Fibroblast of skin of left biceps (primary cell): ENCODE results near the gene IFT25.
A peak's percentile ranks its signal among the peaks of the same experiment; 100 is the strongest.
"Not testable (repeated sequence)": the region's sequence is repeated elsewhere in the genome, so short reads cannot be mapped to it uniquely, and the experiment has no call there.

Experiments used
- DNase-seq, 2 experiments: peaks; one replicate each; pipeline ENCODE4 v3.0.0-alpha.2; 2013; ENCODE audit warnings: low read depth in 2 of 2

Gene IFT25

GRCh38 chr1:53945433-53946251 is at the start of gene IFT25:
Gene IFT25 (minus strand): TSS chr1:53945699. CDS start chr1:53940082, 5,617 bp downstream.
- peak; percentile 91 to 93 for DNase-seq

GRCh38 chr1:53994516-53994915 is 49.0 kb upstream of the IFT25 start:
- not testable (repeated sequence) for DNase-seq

DNA sequence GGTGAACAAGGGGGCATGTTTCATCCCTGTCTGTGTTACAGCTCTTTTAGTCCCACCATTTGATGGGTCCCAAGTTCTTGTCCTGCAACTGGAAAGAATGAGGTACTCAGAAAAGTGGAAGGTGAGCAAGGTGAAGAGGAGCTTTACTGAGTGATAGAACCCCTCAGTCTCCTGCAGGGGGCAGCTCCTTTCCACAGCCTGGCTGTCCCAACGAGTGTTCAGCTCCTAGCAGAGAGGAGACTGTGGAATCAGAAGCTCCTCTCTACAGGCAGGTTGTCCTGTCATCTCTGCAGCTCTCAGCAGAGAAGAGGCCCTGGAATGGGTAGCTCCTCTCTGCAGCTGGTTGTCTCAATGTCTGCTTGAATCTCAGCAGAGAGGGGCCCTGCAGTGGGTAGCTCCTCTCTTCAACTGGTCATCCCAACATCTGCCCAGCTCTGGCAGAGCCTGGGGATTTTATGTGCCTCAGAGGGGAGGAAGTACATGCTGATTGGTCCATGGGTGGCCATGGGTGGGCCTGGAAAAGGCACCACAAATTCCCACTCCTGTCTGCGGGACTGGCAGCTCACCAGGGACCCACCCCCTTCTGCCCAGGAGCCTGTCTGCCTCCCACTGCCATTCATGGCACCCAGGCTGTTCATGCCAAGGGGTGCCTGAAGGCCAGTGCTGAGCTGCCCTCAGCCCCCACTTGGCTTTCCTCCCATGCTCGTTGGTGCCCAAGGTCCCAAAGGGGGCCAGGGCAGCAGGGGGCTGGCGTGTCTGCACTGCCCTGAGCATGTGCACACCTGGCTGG is 46.8 kb upstream of the IFT25 start:
- no peak for DNase-seq

DNA sequence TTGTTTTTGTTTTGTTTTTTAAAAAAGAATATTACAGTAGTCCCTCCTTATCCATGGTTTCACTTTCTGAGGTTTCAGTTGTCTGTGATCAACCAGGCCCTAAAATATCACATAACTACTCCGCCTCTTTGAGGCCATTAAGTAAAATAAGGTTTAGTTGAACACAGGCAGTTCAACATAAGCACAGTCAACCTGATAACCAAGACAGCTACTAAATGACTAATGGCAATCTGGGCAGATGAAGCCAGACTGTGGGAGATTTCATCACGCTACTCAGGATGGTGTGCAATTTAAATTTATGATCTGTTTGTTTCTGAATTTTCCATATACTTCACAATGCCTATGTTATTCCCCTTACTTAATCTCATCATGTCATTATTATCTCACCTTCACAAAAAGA is 42.4 kb upstream of the IFT25 start:
- no peak for DNase-seq

DNA sequence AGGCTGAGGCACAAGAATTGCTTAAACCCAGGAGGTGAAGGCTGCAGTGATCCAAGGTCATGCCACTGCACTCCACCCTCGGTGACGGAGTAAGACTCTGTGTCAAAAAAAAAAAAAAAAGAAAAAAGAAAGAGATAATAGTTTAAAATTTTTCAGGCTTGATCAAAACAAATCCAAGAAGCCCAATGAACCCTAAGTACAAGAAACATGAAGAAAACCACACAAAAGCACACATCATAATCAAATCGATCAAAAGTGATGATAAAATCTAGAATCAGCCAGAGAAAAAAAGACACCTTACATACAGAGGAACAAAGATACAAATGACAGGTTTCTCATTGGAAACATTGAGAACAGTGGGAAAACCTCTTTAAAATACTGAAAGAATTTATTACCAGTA is 41.0 kb upstream of the IFT25 start:
- no peak for DNase-seq

DNA sequence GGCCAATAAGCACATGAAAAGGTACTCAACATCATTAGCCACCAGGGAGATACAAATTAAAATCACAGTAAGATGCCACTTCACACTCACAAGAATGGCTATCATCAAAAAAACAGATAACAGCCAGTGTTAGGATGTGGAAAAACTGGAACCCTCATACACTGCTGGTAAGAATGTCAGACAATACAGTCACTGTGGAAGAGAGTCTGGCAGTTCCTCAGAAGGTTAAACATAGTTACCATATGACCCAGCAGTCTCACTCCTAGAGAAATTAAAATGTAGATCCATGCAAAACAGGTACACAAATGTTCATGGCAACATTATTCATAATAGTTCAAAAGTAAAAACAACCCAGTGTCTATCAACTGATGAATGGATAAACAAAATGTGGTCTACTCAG is 39.2 kb upstream of the IFT25 start:
- no peak for DNase-seq

DNA sequence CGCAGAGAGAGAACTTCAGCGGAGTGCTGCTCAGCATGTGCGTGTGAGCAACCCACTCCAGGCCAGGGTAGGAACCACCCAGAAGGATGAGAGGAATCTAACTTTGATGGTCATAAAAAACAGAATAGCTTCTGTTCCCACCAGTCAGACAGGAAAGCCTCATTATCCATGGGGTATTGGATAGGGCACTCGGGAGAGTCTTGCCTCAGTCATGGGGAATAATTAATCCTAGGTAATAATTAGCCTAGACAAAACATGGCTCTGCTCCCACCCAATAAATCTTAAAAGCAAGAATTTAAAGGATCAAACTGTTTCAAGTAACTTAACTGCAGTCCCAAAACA is 37.2 kb upstream of the IFT25 start:
- DNase-seq: no peak

DNA sequence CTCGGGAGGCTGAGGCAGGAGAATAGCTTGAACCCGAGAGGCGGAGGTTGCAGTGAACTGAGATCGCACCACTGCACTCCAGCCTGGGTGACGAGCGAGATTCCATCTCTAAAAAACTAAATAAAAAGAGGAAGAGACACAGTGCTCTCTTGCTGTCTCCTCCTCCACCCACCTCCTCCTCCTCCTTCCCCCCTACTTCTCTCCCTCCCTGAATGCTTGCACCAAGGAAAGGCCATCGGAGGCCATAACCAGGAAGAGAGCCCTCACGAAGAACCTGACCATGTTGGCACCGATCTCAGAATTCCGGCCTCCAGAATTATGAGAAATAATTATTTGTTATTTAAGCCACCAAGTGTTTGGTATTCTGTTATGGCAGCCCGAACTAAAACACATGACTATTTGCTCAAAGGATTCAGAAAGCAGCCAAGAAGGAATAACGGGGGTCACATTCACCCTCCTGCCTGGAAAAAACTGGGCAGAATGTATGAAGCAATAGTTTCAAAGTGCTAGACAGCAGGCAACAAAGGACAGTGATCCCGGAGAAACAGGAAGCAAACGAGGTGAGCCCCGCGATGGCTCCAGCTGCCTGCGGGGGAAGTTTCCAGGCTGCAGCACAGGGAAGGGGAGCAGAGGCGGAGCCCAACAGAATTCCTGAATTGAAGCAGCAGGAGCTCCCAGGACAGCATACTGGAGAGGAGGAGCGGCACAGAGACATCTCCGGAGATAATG is 36.7 kb upstream of the IFT25 start:
- DNase-seq: peak; percentile 8 to 13

- no peak for DNase-seq
Observed at GRCh38 chr1:53981220-53981619, 35.7 kb upstream of the IFT25 start.

DNA sequence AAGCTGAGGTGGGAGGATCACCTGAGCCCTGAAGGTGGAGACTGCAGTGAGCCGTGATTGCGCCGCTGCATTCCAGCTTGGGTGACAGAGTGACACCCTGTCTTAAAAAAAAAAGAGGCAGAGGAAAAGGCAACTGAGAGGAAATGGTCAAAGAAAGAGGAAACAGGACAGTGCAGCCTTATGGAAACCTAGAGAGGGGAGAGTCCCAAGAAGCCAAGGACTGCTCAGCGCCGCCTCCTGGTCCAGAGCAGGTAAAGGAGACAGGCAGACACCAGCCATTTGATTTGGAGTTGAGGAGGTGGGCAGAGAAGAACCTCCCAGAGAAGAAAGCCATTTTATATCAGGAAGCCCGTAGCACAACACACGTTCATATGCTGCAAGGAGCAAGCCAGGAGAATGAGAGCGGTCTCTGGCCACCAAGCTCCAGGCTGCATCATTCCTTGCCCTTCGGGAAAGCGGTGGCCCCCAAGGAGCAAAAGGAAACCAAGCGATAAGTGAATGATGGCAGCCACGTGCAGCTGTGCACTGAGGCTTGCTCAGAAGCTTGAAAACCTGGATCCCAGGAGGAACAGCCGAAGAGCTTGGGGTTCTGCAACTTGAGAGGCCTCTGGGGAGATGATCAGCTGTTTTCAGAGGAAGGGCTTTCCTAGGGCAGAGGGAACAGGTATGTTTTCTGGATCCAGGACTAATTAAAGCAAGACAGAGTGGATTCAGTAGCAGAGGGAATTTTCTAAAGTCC is 34.4 kb upstream of the IFT25 start:
- no peak for DNase-seq

DNA sequence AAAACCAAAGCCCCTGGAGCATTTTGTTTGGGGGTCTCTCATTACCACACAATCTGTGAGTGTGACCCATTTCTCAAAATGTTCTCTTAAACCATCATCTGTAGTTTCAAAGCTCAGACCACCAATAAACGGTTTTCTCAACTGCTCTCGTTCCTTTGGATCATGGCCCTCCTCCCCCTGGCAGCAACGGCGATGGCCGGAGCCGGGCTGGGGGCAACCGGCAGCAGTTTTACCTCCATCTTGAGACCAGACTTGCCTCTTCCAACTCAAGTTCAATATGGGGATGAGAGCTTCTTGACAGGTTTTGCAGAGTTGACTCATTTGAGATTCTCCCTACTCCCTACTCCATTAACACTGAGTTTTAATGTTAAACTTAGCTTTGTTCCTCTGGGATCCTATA is 30.4 kb upstream of the IFT25 start:
- no peak for DNase-seq

- no peak for DNase-seq
Observed at GRCh38 chr1:53971718-53972117, 26.2 kb upstream of the IFT25 start.

DNA sequence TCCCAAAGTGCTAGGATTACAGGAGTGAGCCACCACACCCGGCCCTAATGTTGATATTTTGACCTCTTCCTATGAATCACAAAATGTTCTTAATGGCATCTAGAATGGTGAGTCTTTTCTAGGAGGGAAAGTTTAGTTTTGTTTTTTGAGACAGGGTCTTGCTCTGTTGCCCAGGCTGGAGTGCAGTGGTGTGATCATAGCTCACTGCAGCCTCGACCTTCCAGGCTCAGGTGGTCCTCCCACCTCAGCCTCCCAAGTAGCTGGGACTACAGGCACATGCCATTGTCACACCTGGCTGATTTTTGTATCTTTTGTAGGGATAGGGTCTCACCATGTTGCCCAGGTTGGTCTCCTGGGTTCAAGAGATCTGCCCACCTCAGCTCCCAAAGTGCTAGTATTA is 23.8 kb upstream of the IFT25 start:
- not testable (repeated sequence) for DNase-seq

DNA sequence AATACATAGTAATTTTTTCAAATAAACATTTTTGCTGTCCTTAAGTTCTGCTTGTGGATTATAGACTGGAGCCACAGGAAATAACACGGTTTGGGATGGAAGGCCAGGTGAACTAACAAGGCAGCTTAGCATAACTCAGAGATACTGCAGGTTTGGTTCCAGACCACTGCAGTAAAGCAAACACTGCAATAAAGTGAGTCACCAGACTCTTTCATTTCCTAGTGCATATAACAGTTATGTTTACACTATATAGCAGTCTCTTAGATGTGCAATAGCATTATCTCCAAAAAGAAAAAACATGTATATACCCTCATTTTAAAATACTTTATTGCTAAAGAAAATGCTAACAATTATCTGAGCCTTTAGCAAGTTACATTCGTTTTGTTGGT is 22.6 kb upstream of the IFT25 start:
- DNase-seq: no peak

- no peak for DNase-seq
Observed at GRCh38 chr1:53967409-53968124, 22.1 kb upstream of the IFT25 start.

DNA sequence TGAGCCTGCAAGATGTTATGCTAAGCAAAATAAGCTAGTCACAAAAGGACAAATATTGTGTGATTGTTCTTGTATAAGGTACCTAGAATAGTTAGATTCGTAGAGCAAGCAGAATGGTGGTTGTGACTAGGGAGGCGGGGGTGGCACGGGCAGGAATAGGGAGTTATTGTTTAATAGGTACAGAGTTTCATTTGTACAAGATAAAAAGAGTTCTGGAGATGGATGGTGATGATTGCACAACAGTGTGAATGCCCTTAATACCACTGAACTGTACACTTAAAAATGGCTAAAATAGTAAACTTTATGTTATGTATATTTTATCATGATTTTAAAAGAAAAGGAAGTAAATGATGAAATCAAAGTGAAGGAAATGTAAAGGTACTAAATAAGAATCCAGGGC is 21.3 kb upstream of the IFT25 start:
- DNase-seq: no peak

GRCh38 chr1:53964109-53964508 is 18.6 kb upstream of the IFT25 start:
- DNase-seq: no peak

DNA sequence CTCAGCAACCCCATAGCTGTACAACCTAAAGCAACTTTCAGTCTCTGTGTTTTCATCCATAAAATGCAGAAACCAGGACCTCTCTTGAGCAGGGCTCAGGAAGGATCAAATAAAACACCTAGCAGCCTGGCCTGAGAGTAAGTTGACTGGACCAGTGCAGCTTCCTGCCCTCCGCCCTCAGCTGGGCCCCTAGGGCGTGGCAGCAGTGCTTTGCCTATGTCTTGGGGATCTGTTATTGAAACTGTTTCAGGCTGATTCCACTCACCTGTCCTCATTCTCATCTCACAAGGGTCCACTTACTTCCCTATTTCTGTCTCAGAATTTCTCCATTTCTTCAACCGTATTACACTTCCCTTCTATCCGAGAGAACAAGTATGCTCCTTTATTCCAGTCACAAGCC is 18.0 kb upstream of the IFT25 start:
- DNase-seq: no peak

DNA sequence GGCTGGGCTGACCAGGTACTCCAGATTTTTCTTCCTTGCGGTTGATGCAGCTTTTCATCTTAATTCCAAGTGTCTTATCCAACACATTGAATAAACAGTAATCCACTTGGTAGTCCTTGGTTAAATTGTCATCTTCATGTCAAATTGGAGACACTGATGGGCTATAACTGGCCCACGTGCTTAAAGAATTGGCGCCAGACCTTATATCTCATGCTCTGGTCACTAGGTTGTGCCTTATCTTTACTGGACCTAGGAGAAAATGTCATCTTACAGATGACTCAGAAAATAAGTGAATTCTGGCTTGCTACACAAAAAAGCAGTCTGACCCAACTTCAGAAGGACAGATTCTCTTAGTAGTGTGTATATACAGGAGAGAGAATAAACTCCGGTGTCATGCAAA is 16.9 kb upstream of the IFT25 start:
- no peak for DNase-seq

DNA sequence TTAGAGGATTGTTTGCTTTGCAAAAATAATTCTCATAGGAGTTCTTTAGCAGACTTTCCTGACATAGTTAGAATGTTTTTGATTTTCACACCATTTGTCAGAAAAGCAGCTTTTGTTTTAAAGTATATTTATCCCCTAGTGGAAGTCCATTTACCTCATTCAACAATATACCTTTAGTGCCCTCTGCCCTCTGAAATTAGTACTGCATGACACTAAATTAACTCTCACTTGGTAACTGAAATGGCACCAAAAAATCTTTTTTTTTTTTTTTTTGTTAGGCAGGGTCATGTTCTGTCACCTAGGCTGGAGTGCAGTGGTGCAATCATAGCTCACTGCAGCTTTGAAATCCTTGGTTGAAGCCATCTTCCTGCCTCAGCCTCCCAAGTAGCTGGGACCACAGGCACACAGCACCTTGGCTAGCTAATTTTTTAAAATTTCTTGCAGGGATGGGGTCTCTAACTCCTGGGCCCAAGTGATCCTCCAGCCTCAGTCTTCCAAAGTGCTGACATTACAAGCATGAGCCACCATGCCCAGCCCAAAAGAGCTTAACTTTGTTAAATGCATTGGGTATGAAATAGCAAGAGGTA is 14.3 kb upstream of the IFT25 start:
- no peak for DNase-seq
